NCI-H526 (cell line): ENCODE data around the gene POLD1.

Experiments
- DNase-seq, 2 experiments: peaks; one replicate each; lab custom pipeline; 2025; lab: John Stamatoyannopoulos, UW

Gene POLD1

DNA sequence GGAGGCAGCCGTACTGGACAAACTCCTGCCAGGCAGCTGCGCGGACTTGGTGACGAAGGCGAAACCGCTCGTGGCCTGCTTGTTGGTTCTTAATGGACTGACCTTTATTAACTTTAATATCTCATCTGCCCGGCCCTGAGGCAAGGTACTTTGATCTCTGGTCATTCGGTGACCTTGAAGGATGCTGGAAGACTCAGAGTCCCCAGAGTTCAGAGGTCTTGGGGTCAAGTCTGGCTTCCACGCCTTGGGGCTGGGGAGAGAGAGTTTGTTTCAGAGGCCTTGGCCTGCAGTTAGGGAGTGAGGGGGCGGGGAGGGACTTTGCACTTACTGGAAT is 82.5 kb downstream of the POLD1 start:
- no peak for DNase-seq

DNA sequence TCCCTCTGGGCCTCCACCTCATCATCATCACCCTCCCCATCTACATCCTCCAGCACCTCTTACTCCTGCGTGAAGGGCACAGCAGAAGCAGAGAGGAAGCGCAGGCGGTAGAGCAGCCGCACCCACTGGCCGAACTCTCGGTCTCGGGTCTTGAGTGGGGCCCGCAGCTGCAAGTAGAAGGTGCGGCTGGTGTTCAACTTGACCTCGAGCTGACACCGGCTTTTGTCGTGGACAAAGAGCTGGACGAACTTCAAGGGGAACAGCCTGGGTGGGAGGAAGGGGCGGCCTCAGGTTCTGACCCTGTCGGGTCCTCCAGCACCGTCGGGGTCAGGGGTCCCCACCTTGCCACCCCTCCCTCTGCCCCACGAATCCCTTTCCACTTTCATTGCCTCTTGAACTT is 83.4 kb downstream of the POLD1 start:
- DNase-seq: no peak
